SIG-M5 (cell line): Measurements from ENCODE around the gene GHDC.

ENCODE experiments used
- DNase-seq: peaks from one replicate; lab custom pipeline; 2025; lab: John Stamatoyannopoulos, UW

GHDC gene

DNA sequence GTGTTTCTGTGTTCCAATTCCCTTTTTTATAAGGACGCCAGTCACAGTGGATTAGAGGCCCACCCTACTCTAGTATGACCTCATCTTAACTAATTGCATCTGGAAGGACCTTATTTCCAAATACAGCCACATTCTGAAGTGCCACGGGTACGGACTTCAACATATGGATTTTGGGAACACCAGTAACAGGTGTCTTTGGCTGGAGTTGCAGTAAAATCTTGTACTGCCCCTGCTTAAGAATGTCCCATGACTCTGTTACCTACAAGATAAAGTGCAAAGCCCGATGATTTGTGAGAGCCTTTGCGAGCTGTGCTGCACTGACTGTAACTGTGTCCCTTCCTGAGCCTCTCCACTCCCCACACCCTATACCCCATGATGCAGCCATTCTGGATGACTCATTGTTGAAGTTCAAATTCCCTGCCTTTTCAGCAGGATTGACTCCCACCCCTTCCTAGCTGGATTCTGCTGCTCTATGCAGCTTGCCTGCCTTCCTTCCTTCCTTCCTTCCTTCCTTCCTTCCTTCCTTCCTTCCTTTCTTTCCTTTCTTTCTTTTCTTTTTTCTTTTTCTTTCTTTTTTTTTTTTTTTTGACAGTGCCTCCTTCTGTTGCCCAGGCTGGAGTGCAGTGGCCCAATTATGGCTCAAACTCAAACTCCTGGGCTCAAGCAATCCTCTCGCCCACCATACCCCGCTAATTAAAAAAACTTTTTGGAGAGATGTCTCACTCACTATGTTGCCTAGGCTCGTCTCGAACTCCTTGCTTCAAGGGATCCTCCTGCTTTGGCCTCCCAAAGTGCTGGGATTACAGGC, 11.2 kb downstream of the GHDC start:
- DNase-seq = no peak

DNA sequence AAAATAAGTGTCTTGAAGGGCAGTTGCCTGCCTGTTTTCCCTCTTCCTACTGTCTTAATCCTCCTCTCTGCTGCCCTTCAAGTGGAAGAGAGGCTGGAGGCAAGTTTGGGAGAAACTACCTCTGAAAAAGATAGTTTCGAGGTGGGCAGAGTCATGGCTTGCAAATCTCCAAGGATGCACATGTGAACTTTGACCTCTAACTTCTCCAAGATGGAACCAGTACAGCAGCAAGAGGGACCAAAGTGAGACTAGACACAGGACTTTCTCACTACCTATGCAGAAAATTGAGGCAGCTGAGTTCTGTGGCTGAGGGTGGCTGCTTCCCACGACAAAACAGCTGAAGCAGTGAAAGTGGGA, 12.5 kb downstream of the GHDC start:
- no peak for DNase-seq

GRCh38 chr17:42180922-42181850, 13.1 kb downstream of the GHDC start, which contains the start of gene KCNH4:
Gene KCNH4, minus strand, starts transcription at chr17:42181142. Its CDS starts 197 bp downstream, at chr17:42180945.
- no peak for DNase-seq

DNA sequence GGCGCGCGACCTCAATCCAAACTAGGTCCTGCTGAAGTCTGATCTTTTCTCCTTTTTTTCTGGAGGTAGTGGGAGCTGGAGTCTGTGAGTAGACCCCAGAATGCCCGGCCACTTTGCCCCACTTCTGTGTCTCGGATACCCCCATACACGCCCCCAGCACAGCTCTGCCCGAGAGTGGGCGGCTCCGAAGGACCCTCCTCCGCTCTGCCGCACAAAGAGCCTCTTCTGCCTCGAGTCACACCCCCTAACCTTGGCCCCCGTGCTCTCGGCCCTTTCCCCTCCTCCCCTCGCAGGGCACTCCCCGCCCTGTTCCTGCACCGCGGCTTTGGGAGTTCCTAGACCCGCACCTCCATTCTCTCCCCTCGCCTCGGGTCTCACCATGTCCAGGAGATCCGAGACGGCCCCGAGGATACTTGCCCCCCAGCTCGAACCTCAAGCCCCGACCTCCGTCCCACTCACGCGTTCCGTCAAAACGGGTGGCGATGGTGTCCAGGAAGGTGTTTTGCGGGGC, 13.8 kb downstream of the GHDC start:
- no peak for DNase-seq

DNA sequence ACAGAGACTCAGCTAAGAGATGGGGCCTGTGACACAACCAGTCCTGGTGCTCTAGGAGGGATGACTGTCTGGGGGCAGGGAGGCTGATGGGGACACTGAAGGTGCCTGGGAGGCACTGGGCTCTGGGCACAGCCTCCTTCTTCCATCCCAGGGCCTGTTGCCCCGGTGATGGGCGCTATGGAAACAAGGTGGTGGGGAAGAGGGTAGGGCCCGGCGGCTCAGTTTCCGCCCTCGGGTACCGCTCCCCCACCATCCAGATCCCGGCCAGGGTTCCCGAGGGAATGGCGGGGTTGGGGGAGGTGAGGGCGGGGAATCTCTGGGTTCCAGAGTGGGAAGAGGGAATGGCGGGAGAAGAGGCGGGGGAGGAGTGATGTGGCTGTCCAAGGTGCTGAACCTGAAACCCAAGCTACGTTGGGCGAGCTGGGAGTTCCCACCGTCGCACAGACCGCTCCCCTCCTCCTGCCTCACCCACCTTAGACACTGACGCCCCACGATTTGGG, 14.3 kb downstream of the GHDC start:
- no peak for DNase-seq

DNA sequence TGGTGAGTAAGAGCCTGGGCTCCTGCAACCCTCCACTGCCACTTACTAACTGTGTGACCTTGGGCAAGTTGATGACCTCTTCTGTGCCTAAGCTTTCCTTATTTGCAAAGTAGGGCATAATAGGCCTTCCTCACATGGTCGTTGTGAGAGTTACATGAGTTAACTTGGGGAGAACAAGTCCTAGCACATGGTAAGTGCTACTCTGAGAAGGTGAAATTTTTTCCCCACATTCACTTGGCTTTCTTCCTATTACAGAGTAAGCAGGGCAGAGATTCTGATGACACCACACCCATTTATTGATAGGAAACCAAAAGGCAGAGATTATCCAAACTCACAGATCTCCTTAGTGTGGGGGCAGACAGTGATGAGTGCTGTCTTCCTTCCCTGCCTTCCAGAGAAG, 15.0 kb downstream of the GHDC start:
- DNase-seq = no peak

DNA sequence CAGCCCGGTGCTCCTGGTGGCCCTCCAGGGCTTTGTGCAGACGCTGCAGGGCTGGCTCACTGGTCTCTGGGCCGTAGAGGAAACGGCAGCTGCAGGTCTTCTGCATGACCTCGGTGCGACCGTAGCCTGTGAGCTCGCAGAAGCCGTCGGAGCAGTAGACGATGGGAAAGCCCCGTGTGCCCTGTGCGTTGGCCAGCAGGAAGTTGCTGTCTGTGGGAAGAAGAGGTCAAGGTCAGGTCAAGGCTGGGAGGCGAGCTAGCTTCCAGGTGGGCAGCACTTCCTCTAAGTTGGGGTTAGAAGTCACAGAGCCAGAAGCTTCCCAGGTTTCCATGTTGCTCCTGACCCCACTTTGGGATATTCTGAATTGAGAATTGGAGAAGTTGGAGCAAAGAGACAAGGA, 15.5 kb downstream of the GHDC start:
- no peak for DNase-seq

GRCh38 chr17:42177684-42178083, 16.6 kb downstream of the GHDC start:
- no peak for DNase-seq

DNA sequence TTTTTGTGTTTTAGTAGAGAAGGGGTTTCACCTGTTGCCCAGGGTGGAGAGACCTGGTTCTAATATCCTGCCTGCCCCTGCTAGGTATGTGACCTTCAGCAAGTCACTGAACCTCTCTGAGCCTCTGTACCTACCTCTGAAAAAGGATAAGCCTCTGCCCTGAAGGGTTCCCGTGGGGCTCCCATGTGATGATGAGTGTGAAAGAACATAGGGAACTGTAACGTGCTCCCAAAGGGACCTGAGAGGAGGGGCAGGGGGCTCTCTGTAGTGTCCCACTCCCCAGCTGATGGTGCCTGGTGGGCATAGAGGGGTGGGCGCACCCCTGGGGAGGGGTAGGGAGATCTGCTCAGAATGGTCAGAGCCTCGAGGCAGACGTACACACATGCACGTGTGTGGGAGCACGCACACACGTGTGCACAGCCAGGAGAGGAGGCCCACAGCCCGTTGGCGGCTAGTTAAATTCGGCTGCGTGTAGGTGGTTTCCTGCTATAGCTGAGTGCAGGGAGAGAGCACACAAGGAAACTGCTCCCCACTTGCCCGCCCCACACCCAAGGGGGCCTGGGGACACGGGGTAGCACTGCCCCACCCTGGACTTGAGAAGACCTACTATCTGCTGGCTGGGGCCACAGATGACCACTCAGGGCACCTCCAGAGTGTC, 20.0 kb downstream of the GHDC start:
- no peak for DNase-seq

DNA sequence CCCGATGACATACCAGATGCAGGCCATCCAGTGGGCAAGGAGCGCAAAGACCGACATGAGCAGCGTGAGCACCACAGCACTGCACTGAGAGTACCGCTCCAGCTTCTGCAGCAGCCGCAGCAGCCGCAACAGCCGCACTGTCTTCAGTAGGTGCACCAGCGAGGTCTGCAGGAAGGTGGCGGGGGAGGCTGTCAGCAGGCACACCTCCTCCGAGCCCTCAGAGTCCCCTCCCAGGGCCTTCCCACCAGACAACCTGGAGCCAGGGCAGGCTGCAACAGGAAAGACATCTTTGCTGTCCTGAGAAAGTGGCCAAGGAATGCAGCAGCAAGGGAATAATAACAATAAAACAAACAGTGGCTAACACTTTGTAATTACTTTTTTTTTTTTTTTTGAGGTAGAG, 22.5 kb downstream of the GHDC start:
- no peak for DNase-seq

DNA sequence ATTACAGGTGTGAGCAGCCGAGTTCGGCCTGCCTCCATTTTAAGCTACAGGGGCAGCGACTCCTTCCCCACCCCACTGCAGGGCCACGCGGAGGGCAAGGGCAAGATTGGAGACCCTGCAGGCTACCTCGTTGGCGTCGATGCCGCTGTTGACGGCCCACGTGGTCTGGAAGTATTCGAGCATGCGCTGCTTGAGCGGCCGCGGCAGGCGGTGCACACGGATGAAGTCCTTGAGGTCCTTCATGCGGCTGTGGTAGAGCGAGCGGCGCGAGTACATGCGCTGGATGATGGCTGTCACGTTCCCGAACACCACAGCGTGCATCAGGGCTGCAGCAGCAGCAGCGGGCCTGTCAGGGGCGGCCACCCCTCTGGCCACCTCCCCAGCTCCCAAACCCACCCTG, 24.9 kb downstream of the GHDC start:
- no peak for DNase-seq

DNA sequence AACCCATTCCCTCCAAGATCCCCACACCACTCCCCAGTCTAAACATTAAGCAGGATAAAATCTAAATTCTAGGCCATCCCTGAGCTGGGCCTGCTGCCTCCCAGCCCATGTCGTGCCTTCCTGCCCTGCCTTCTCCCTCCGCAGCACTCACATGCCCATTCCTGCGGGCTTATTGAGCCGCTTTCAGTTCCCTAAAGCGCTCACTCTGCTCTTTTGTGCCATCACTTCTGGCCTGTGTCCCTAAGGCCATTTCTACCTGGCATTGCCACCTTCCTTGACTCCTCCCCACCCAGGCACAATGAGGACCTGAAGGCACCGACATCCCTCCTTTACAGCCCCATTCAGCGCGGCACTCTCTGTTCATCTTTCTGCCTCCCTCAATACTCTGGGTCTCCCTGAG, 26.5 kb downstream of the GHDC start:
- DNase-seq = no peak

GRCh38 chr17:42166196-42166763, 28.0 kb downstream of the GHDC start:
- no peak for DNase-seq

- DNase-seq = no peak
These were observed 28.5 kb downstream of the GHDC start for GRCh38 chr17:42165751-42166150.

DNA sequence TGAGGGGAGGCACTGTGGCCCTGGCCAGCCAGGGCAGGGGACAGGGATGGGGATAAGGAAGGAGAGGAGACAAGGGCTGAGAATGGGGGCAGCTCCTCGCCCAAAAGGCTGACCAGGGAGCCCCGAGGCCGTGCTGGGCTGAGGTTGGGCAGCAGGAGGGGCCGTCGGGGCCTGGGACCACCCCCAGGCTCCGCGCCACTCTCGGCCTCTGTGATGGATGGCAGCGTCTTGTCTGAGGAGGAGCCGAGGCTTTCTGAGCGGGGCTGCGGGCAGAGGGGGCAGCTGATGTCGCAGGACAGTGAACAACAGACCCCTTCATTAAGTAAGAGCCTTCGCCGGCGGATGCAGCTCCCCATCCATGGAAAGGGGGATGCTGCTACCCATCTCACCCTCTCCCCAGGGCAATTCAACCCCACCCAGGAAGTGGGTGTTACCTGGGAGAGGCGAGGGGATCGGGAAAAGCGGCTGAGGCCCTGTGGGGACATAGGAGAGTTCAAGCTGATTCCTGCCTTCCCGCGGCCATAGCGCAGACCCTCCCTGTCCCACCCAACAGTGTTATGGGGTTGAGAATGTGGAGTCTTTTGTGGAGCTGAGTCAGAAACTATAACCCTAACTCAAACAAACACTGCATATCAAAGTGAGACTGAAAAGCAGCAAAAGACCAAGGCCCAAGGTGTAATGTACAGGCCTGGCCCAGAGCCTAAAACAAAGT, 30.4 kb downstream of the GHDC start:
- no peak for DNase-seq

DNA sequence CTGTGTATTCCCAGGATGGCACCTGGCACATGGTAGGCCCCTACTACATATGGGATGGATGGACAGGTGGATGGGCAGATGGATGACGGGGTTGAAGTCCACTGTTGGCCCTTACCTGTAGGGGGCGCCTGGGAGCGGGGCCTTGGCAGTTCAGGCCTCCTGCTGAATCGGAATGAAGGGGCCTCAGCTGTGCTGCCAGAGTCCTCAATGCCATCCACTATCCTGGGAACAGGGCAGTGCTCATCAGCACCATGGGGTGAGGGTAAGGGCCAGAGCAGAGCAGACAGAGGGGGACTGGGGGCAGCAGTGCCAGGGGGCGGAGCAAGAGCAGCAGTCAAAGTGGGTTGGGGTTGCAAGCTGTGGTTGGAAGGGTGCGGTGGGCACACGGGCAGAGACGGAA, 31.2 kb downstream of the GHDC start:
- no peak for DNase-seq

- DNase-seq = no peak
These were observed 33.8 kb downstream of the GHDC start for GRCh38 chr17:42160531-42160910.

GRCh38 chr17:42159796-42160530, 34.3 kb downstream of the GHDC start:
- no peak for DNase-seq

- no peak for DNase-seq
These were observed 38.7 kb downstream of the GHDC start for GRCh38 chr17:42155614-42156045.

DNA sequence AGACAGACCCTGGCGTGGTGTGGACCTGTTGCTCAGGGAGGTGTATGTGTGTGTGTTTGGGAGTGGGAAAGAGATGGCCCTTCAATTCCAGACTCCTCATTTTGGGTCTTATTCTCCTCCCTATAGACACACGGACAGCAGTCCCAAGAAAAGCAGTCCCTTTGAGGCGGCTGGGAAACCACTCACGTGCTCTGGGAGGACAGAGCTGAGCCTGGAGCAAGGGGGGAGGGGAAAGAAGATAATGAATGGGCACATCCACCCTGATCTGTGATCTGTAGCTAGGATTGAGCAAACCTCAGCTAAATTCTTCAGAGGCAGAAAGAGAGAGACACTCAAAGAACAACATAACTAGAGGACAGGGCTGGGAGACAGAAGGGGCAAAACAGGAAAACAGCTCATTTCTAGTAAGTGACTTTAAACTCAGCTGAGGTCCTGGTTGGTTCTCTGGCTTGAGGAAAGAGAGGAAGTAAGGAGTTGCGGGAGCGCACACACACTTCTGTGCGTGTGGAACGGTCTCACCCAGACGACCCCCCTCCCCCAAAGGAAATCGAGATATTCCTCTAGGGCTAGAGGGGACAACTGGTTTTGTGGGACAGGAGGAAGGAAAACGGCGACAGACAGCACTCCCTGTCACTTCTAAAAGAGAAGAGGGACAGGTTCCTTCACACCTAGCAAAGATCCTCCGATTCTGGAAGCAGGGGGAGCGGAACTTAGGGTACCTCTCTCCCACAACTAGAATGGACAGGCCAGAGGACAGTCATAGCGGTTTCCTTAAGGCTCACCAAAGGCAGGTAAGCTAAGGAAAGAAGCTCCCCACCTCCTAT, 40.2 kb downstream of the GHDC start:
- DNase-seq = no peak
